Hepatocyte (in vitro differentiated cells): ENCODE measurements around the gene ZSCAN16.

ENCODE experiments used
- CTCF ChIP-seq: fragments of 200-600 bp; sonication (generic); IDR thresholded peaks from 2 replicates; pipeline ENCODE4 v1.5.1; 2016; ENCODE audit warnings: antibody characterized with exemption, mild to moderate bottlenecking; ENCODE audit not compliant: poor library complexity
- EZH2 ChIP-seq: fragments of 200-600 bp; sonication (generic); IDR thresholded peaks from 2 replicates; pipeline ENCODE4 v1.6.1; 2016; ENCODE audit warnings: antibody characterized with exemption, mild to moderate bottlenecking, borderline replicate concordance

GRCh38 chr6:28082939-28083338 is 41.5 kb upstream of the ZSCAN16 start:
- TF ChIP-seq CTCF = no peak
- TF ChIP-seq EZH2 = no peak
